ENCODE results near the gene NFATC1.

DNA sequence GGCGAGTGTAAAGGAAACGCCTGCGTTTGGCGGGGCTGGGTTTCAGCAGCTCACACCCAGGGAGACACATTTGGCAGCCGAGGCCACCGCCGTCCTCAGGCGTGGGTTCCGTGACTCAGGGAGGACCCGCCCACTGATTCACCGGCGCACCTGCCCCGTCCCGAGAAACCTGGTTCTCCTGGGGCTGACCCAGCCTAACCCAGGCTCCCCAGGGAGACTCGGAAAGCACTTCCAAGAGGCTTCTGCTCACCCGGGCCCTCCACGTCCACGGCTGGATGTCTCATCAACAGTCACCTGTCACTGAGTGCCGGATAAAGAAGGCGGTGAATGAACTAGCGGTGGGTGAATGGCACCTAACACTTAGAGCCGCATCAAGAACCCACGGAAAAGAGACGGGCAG, 157.4 kb downstream of the NFATC1 start:
- TF ChIP-seq, protein P1, sequence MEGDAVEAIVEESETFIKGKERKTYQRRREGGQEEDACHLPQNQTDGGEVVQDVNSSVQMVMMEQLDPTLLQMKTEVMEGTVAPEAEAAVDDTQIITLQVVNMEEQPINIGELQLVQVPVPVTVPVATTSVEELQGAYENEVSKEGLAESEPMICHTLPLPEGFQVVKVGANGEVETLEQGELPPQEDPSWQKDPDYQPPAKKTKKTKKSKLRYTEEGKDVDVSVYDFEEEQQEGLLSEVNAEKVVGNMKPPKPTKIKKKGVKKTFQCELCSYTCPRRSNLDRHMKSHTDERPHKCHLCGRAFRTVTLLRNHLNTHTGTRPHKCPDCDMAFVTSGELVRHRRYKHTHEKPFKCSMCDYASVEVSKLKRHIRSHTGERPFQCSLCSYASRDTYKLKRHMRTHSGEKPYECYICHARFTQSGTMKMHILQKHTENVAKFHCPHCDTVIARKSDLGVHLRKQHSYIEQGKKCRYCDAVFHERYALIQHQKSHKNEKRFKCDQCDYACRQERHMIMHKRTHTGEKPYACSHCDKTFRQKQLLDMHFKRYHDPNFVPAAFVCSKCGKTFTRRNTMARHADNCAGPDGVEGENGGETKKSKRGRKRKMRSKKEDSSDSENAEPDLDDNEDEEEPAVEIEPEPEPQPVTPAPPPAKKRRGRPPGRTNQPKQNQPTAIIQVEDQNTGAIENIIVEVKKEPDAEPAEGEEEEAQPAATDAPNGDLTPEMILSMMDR (IDR thresholded peaks at IDR 0.05) = no peak
- no peak for TF ChIP-seq POLR2A (IDR thresholded peaks at IDR 0.05)
